HepG2 (cell line): Measurements from ENCODE around the gene ANLN. TPM values are rescaled to one million over a fixed set of nuclear protein-coding genes. Genes with fewer than 3 reads are reported as not detected.
A peak's percentile ranks its signal among the peaks of the same experiment; 100 is the strongest.

ENCODE experiments used
- ARNT2 ChIP-seq: sonication (generic); formaldehyde crosslinking; IDR thresholded peaks from 2 replicates; pipeline ENCODE4 v1.8.0; 2022; ENCODE audit warnings: mild to moderate bottlenecking, low read depth, missing genetic modification reagents, moderate library complexity
- CCAR2 ChIP-seq: fragments of 200-400 bp; formaldehyde crosslinking; optimal IDR thresholded peaks from 2 replicates; pipeline ENCODE3; 2018; ENCODE audit warnings: low read depth, mild to moderate bottlenecking, low read length, moderate library complexity
- CREBL2 ChIP-seq: sonication (generic); formaldehyde crosslinking; IDR thresholded peaks from 2 replicates; pipeline ENCODE4 v1.8.1; 2023; ENCODE audit warnings: missing genetic modification reagents, mild to moderate bottlenecking, borderline replicate concordance
- GATAD1 ChIP-seq: IDR thresholded peaks from 2 replicates; pipeline ENCODE4 v1.6.1; 2016; ENCODE audit warnings: missing genetic modification reagents, missing compliant biosample characterization
- KDM6A ChIP-seq: IDR thresholded peaks from 2 replicates; pipeline ENCODE4 v1.6.1; 2016; ENCODE audit warnings: low read depth
- MAZ ChIP-seq, 2 experiments: sonication (generic) in 1 of 2; formaldehyde crosslinking in 1 of 2; IDR thresholded peaks; 2 replicates each; pipeline versions ENCODE4 v1.5.0 to v1.6.1; 2012 to 2020; ENCODE audit warnings: low read depth in 2 of 2, mild to moderate bottlenecking in 2 of 2, borderline replicate concordance in 1 of 2, improper control_type of control experiment in 1 of 2, low read length in 1 of 2, missing genetic modification reagents in 1 of 2, moderate library complexity in 1 of 2
- MEIS2 ChIP-seq: sonication (generic); formaldehyde crosslinking; IDR thresholded peaks from 2 replicates; pipeline ENCODE4 v1.9.0; 2021; ENCODE audit warnings: mild to moderate bottlenecking, missing genetic modification reagents
- NFE2L2 ChIP-seq: fragments of 150-350 bp; IDR thresholded peaks from 2 replicates; pipeline ENCODE4 v1.6.1; 2014; ENCODE audit warnings: low read length
- NFIC ChIP-seq: IDR thresholded peaks from 2 replicates; pipeline ENCODE4 v1.6.1; 2012; ENCODE audit warnings: mild to moderate bottlenecking, low read length, inconsistent platforms
- PAX8 ChIP-seq: sonication (generic); formaldehyde crosslinking; IDR thresholded peaks from 2 replicates; pipeline ENCODE4 v1.8.0; 2022; ENCODE audit warnings: mild to moderate bottlenecking, missing genetic modification reagents, borderline replicate concordance
- PBX2 ChIP-seq: IDR thresholded peaks from 2 replicates; pipeline ENCODE4 v1.6.1; 2016; ENCODE audit warnings: control low read depth
- RAD51 ChIP-seq: fragments of 450-650 bp; IDR thresholded peaks from 2 replicates; pipeline ENCODE4 v1.6.1; 2016; ENCODE audit warnings: borderline replicate concordance
- REXO4 ChIP-seq: sonication (generic); formaldehyde crosslinking; IDR thresholded peaks from 2 replicates; pipeline ENCODE4 v1.8.0; 2022; ENCODE audit warnings: missing genetic modification reagents, mild to moderate bottlenecking, borderline replicate concordance
- RFX5 ChIP-seq: IDR thresholded peaks from 2 replicates; pipeline ENCODE4 v1.6.1; 2011; ENCODE audit warnings: low read depth, low read length, improper control_type of control experiment
- ZNF124 ChIP-seq: sonication (generic); formaldehyde crosslinking; IDR thresholded peaks from 2 replicates; pipeline ENCODE4 v1.4.0; 2020; ENCODE audit warnings: missing genetic modification reagents
- ZNF143 ChIP-seq: sonication (generic); formaldehyde crosslinking; IDR thresholded peaks from 2 replicates; pipeline ENCODE4 v1.4.0; 2020; ENCODE audit warnings: missing genetic modification reagents
- ZNF274 ChIP-seq: sonication (generic); formaldehyde crosslinking; IDR thresholded peaks from 2 replicates; pipeline ENCODE4 v1.5.1; 2020; ENCODE audit warnings: mild to moderate bottlenecking, missing genetic modification reagents
- ZNF33B ChIP-seq: sonication (generic); formaldehyde crosslinking; IDR thresholded peaks from 2 replicates; pipeline ENCODE4 v1.5.1; 2020; ENCODE audit warnings: mild to moderate bottlenecking, missing genetic modification reagents
- ZNF543 ChIP-seq: sonication (generic); formaldehyde crosslinking; IDR thresholded peaks from 2 replicates; pipeline ENCODE4 v1.4.0; 2020; ENCODE audit warnings: mild to moderate bottlenecking, missing genetic modification reagents
- ZNF556 ChIP-seq: sonication (generic); formaldehyde crosslinking; IDR thresholded peaks from 2 replicates; pipeline ENCODE4 v1.4.0; 2020; ENCODE audit warnings: mild to moderate bottlenecking, missing genetic modification reagents, borderline replicate concordance
- polyA plus RNA-seq, 8 experiments: library from polyadenylated mRNA; depleted of rRNA in 3 of 8; stranded (reverse) in 7 of 8; unstranded in 1 of 8; fragments of >200 nt; fragmentation: Illumina TruSeq in 4 of 8; extraction: Trizol in 4 of 8; gene quantifications; 2 replicates each; pipeline versions ENCODE4 v1.2.1 to v1.2.3, GENCODE V29; 2011 to 2016; ENCODE audit warnings: low read depth in 4 of 8, missing spikeins in 1 of 8, mixed read lengths in 1 of 8; ENCODE audit not compliant: insufficient read depth in 1 of 8
- total RNA-seq, 5 experiments: library from RNA; depleted of rRNA; stranded (reverse); fragments of >200 nt; fragmentation: Illumina TruSeq; extraction: Trizol; gene quantifications; 2 replicates each; pipeline ENCODE4 v1.2.3, GENCODE V29; 2016; ENCODE audit warnings: low read depth in 1 of 5
- TF ChIP-seq, protein P1 (sequence below): sonication (generic); formaldehyde crosslinking; IDR thresholded peaks from 2 replicates; pipeline ENCODE4 v1.5.1; 2020; ENCODE audit warnings: missing genetic modification reagents, mild to moderate bottlenecking, borderline replicate concordance
- TF ChIP-seq, protein P2 (sequence below): sonication (generic); formaldehyde crosslinking; IDR thresholded peaks from 2 replicates; pipeline ENCODE4 v1.8.1; 2023; ENCODE audit warnings: mild to moderate bottlenecking, inconsistent platforms, moderate library complexity, missing genetic modification reagents, borderline replicate concordance
- TF ChIP-seq, protein P3 (sequence below): sonication (generic); formaldehyde crosslinking; IDR thresholded peaks from 2 replicates; pipeline ENCODE4 v1.8.0; 2022; ENCODE audit warnings: mild to moderate bottlenecking, missing genetic modification reagents; ENCODE audit not compliant: insufficient replicate concordance

Gene ANLN
- total and polyA plus RNA-seq, 2 of the 13 experiments (the other 11 are each of a cell fraction or from before 2014, with no cell fraction given), result 20.0 to 72.0 TPM

- no peak for TF ChIP-seq CCAR2
- no peak for TF ChIP-seq RAD51
- 0 out of 2 replicates have a peak, but pooled peaks have one; percentile 62 for TF ChIP-seq ZNF274 (CRISPR knock-in tag)
- TF ChIP-seq ZNF543 (CRISPR knock-in tag), result no peak
- TF ChIP-seq, protein P1, sequence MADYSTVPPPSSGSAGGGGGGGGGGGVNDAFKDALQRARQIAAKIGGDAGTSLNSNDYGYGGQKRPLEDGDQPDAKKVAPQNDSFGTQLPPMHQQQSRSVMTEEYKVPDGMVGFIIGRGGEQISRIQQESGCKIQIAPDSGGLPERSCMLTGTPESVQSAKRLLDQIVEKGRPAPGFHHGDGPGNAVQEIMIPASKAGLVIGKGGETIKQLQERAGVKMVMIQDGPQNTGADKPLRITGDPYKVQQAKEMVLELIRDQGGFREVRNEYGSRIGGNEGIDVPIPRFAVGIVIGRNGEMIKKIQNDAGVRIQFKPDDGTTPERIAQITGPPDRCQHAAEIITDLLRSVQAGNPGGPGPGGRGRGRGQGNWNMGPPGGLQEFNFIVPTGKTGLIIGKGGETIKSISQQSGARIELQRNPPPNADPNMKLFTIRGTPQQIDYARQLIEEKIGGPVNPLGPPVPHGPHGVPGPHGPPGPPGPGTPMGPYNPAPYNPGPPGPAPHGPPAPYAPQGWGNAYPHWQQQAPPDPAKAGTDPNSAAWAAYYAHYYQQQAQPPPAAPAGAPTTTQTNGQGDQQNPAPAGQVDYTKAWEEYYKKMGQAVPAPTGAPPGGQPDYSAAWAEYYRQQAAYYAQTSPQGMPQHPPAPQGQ (CRISPR knock-in tag), result no peak
- no peak for TF ChIP-seq KDM6A (CRISPR knock-in tag)
- TF ChIP-seq REXO4, result no peak
- peak; percentile 10; the same call in 1 of the 2 replicates for TF ChIP-seq MEIS2 (CRISPR knock-in tag)
- TF ChIP-seq RFX5, result no peak
- 0 out of 2 replicates have a peak, but pooled peaks have one; percentile 27 for TF ChIP-seq CREBL2 (CRISPR knock-in tag)
- TF ChIP-seq PBX2 (CRISPR knock-in tag), result no peak
- TF ChIP-seq NFE2L2, result no peak
- no peak for TF ChIP-seq ZNF143 (CRISPR knock-in tag)
- TF ChIP-seq GATAD1 (CRISPR knock-in tag), result no peak
- TF ChIP-seq PAX8 (CRISPR knock-in tag), result no peak
- no peak; the same call in 1 of the 2 replicates for TF ChIP-seq ZNF556 (CRISPR knock-in tag)
- TF ChIP-seq, protein P2, sequence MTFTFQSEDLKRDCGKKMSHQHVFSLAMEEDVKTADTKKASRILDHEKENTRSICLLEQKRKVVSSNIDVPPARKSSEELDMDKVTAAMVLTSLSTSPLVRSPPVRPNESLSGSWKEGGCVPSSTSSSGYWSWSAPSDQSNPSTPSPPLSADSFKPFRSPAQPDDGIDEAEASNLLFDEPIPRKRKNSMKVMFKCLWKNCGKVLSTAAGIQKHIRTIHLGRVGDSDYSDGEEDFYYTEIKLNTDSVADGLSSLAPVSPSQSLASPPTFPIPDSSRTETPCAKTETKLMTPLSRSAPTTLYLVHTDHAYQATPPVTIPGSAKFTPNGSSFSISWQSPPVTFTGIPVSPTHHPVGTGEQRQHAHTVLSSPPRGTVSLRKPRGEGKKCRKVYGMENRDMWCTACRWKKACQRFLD (CRISPR knock-in tag), result peak; percentile 70; the same call in 1 of the 2 replicates
- no peak for TF ChIP-seq ZNF124 (CRISPR knock-in tag)
- no peak for TF ChIP-seq ARNT2 (CRISPR knock-in tag)
- no peak for TF ChIP-seq NFIC
- TF ChIP-seq MAZ (IDR thresholded peaks at IDR 0.05; ENCODE audit: borderline replicate concordance, low read depth, low read length), result no peak
- no peak; the same call in 1 of the 2 replicates for TF ChIP-seq MAZ (CRISPR knock-in tag; IDR thresholded peaks at IDR 0.05; ENCODE audit: low read depth)
- TF ChIP-seq ZNF33B (CRISPR knock-in tag), result peak; percentile 90; the same call in 1 of the 2 replicates
- TF ChIP-seq, protein P3, sequence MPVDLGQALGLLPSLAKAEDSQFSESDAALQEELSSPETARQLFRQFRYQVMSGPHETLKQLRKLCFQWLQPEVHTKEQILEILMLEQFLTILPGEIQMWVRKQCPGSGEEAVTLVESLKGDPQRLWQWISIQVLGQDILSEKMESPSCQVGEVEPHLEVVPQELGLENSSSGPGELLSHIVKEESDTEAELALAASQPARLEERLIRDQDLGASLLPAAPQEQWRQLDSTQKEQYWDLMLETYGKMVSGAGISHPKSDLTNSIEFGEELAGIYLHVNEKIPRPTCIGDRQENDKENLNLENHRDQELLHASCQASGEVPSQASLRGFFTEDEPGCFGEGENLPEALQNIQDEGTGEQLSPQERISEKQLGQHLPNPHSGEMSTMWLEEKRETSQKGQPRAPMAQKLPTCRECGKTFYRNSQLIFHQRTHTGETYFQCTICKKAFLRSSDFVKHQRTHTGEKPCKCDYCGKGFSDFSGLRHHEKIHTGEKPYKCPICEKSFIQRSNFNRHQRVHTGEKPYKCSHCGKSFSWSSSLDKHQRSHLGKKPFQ, result no peak
Measured at GRCh38 chr7:36390199-36391090, 783 bp downstream of the ANLN start (continued).
